Measurements from ENCODE around the gene RGS19. TPM values are rescaled to one million over a fixed set of nuclear protein-coding genes. Genes with fewer than 3 reads are reported as not detected.

Gene RGS19
- total and polyA plus RNA-seq, 2 of the 8 experiments (the other 6 are each of a cell fraction or from before 2014, with no cell fraction given) = 12.7 to 16.8 TPM

- TF ChIP-seq CHD7 (IDR thresholded peaks at IDR 0.05; ENCODE audit: insufficient replicate concordance, low read length) = no peak
- no peak for TF ChIP-seq EGR1 (IDR thresholded peaks at IDR 0.05; ENCODE audit: borderline replicate concordance, low read depth, low read length)
- TF ChIP-seq SIX5 (IDR thresholded peaks at IDR 0.05; ENCODE audit: low read depth, low read length) = no peak
- TF ChIP-seq HDAC6 (IDR thresholded peaks at IDR 0.05; ENCODE audit: low read depth, low read length) = no peak
- TF ChIP-seq ASH2L (IDR thresholded peaks at IDR 0.05; ENCODE audit: low read length) = no peak
- no peak for TF ChIP-seq TBP (IDR thresholded peaks at IDR 0.05; ENCODE audit: low read depth, low read length)
- no peak for TF ChIP-seq ATF2 (IDR thresholded peaks at IDR 0.05; ENCODE audit: low read length)
- no peak for TF ChIP-seq CTBP2 (IDR thresholded peaks at IDR 0.05; ENCODE audit: borderline replicate concordance, insufficient read depth, insufficient read length, low read length)
These were observed 32.7 kb upstream of the RGS19 start (continued) for GRCh38 chr20:64111841-64112641.
